Liver (tissue), 10 donors: ENCODE data around the gene SCLT1. TPM values are rescaled to one million over a fixed set of nuclear protein-coding genes. Genes with fewer than 3 reads are reported as not detected.

Experiments used
- DNase-seq: peaks from one replicate; pipeline ENCODE4 v3.0.0-alpha.2; 2017; ENCODE audit warnings: low spot score
- H3K27ac ChIP-seq, 2 donors: one replicate each; pipeline ENCODE4 v1.7.0; 2013; ENCODE audit warnings: inconsistent platforms in 2 of 2, low read length in 2 of 2, control low read depth in 1 of 2, low read depth in 1 of 2, mild to moderate bottlenecking in 1 of 2
- H3K27me3 ChIP-seq, 4 donors: one replicate each; pipeline versions ENCODE4 v1.6.1 to v1.7.0; 2013; ENCODE audit warnings: low read length in 3 of 4, inconsistent platforms in 1 of 4, mild to moderate bottlenecking in 1 of 4, moderate library complexity in 1 of 4; ENCODE audit not compliant: control insufficient read depth in 4 of 4, insufficient read depth in 4 of 4
- H3K36me3 ChIP-seq, 4 donors: one replicate each; pipeline versions ENCODE4 v1.6.1 to v1.7.0; 2013; ENCODE audit warnings: low read length in 3 of 4, mild to moderate bottlenecking in 3 of 4, low read depth in 1 of 4, moderate library complexity in 1 of 4; ENCODE audit not compliant: control insufficient read depth in 4 of 4, insufficient read depth in 3 of 4
- H3K4me1 ChIP-seq, 4 donors: one replicate each; pipeline versions ENCODE4 v1.6.1 to v1.7.0; 2013; ENCODE audit warnings: low read length in 3 of 4, mild to moderate bottlenecking in 3 of 4, moderate library complexity in 1 of 4; ENCODE audit not compliant: control insufficient read depth in 4 of 4, insufficient read depth in 4 of 4
- H3K4me3 ChIP-seq, 3 donors: one replicate each; pipeline versions ENCODE4 v1.6.1 to v1.7.0; 2013; ENCODE audit warnings: low read length in 3 of 3, control low read depth in 1 of 3, low read depth in 1 of 3, mild to moderate bottlenecking in 1 of 3
- H3K9ac ChIP-seq, 2 donors: one replicate each; pipeline ENCODE4 v1.7.0; 2013; ENCODE audit warnings: low read length in 2 of 2, mild to moderate bottlenecking in 2 of 2, moderate library complexity in 2 of 2, control low read depth in 1 of 2, low read depth in 1 of 2
- H3K9me3 ChIP-seq, 4 donors: one replicate each; pipeline versions ENCODE4 v1.6.1 to v1.7.0; 2013; ENCODE audit warnings: low read length in 3 of 4; ENCODE audit not compliant: control insufficient read depth in 4 of 4
- EGR1 ChIP-seq, 2 donors: IDR thresholded peaks; 2 replicates each; pipeline ENCODE4 v1.6.1; 2016 to 2018; ENCODE audit warnings: antibody characterized with exemption in 2 of 2, low read depth in 2 of 2
- FOXA1 ChIP-seq: IDR thresholded peaks from 2 replicates; pipeline ENCODE4 v1.6.1; 2016; ENCODE audit warnings: antibody characterized with exemption
- FOXA2 ChIP-seq: IDR thresholded peaks from 2 replicates; pipeline ENCODE4 v1.6.1; 2016; ENCODE audit warnings: antibody characterized with exemption
- GABPA ChIP-seq, 2 donors: IDR thresholded peaks in 1 of 2; conservative IDR thresholded peaks in 1 of 2; 2 replicates each; pipeline ENCODE4 v1.6.1; 2016; ENCODE audit warnings: antibody characterized with exemption in 2 of 2, mild to moderate bottlenecking in 1 of 2, moderate library complexity in 1 of 2
- HNF4A ChIP-seq, 2 donors: conservative IDR thresholded peaks; 2 replicates each; pipeline ENCODE4 v1.6.1; 2016; ENCODE audit warnings: antibody characterized with exemption in 2 of 2, mild to moderate bottlenecking in 2 of 2
- HNF4G ChIP-seq: IDR thresholded peaks from 2 replicates; pipeline ENCODE4 v1.6.1; 2016; ENCODE audit warnings: antibody characterized with exemption
- NR2F2 ChIP-seq: IDR thresholded peaks from 2 replicates; pipeline ENCODE4 v1.6.1; 2016; ENCODE audit warnings: antibody characterized with exemption
- RXRA ChIP-seq, 2 donors: IDR thresholded peaks; 2 replicates each; pipeline ENCODE4 v1.6.1; 2017 to 2018; ENCODE audit warnings: antibody characterized with exemption in 2 of 2, mild to moderate bottlenecking in 1 of 2
- SP1 ChIP-seq: IDR thresholded peaks from 2 replicates; pipeline ENCODE4 v1.6.1; 2018; ENCODE audit warnings: antibody characterized with exemption, mild to moderate bottlenecking
- WGBS: extraction: QIAGEN DNeasy Blood & Tissue Kit; methylation state at CpG from one replicate; pipeline ENCODE4 v1.1.7; 2013; 5-methylcytosine and 5-hydroxymethylcytosine counted together
- polyA plus RNA-seq, 2 donors: library from polyadenylated mRNA; stranded (reverse) in 1 of 2; unstranded in 1 of 2; fragments of 200-250 nt in 1 of 2; fragments of >200 nt in 1 of 2; fragmentation: Nextera tagmentation in 1 of 2; extraction: Ambion mirVana in 1 of 2; gene quantifications; one replicate each; pipeline versions ENCODE4 v1.2.1 to v1.2.3, GENCODE V29; 2013 to 2015
- small RNA-seq: library from RNA; depleted of rRNA; stranded (forward); fragments of <200 nt; gene quantifications from one replicate; pipeline ENCODE3, GENCODE V24; 2014
- total RNA-seq, 2 donors: library from RNA; depleted of rRNA; stranded (reverse); fragments of >200 nt; gene quantifications; one replicate each; pipeline ENCODE4 v1.2.3, GENCODE V29; 2014
- TF ChIP-seq, protein P1 (sequence below): IDR thresholded peaks from 2 replicates; pipeline ENCODE4 v1.6.1; 2016; ENCODE audit warnings: antibody characterized with exemption, mild to moderate bottlenecking
- TF ChIP-seq, protein P2 (sequence below): fragments of 150-350 bp; IDR thresholded peaks from 2 replicates; pipeline ENCODE4 v1.5.1; 2017; ENCODE audit warnings: improper control_type of control experiment, low read depth, low read length; ENCODE audit not compliant: missing input control
- TF ChIP-seq, protein P3 (sequence below): IDR thresholded peaks from 2 replicates; pipeline ENCODE4 v1.6.1; 2016; ENCODE audit warnings: antibody characterized with exemption
- donor health status: healthy.
- donor health status: healthy.
- donor health status: healthy.
- donor health status: healthy.
- donor health status: healthy.

The SCLT1 gene
- total and polyA plus RNA-seq, 4 donors, result 1.2 to 14.2 (median 4.0) TPM

DNA sequence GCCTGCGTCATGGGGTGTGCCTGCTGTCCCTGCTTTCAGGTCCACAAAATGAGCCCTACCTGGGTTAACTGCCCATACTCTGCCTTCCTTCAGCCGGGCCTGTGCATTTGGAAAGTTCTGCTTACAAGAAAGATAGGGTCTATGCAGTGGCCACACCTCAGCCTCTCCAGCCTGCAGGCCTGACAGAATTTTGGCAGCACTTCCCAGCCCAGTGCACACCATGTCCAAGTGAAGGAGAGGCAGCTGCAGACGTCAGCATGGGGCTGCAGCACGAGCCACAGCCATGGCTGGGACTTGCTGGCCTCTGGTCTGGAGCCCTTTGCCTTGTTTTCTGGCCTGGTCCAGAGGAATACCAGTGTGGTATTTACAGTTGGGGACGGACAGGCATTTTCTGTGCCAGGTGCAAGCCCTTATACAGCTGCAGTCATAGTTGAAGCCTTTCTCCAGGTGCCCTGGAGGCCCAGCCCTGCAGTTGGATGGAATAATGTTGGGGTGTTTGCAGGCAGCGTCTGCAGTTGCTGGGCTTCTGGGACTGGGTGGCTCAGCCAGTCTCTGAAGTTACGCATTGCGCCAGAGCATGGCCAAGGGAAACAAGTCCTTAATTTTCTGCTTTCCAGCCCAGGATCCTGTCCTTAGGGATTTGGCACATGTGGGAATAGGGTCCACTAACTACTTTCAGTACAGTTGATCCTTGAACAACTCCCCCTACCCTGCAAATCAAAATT, 257.7 kb downstream of the SCLT1 start:
- WGBS, result 62% methylated on average over 8 of the region's 8 CpGs
- peaks cover 0 to 2% (median under 1%) of the 10 kb centered on the region in 4 donors for H3K36me3 ChIP-seq
- H3K4me1 ChIP-seq, result peaks cover 6 to 33% (median 25%) of the 10 kb centered on the region in 4 donors
- no peak overlapping the region for H3K9ac ChIP-seq
- no peak for DNase-seq
- no peak overlapping the region for H3K4me3 ChIP-seq
- peak overlapping the region in 1 of 2 donors; percentile 30 for H3K27ac ChIP-seq
- no peaks in the 10 kb centered on the region for H3K27me3 ChIP-seq
- TF ChIP-seq, protein P1, sequence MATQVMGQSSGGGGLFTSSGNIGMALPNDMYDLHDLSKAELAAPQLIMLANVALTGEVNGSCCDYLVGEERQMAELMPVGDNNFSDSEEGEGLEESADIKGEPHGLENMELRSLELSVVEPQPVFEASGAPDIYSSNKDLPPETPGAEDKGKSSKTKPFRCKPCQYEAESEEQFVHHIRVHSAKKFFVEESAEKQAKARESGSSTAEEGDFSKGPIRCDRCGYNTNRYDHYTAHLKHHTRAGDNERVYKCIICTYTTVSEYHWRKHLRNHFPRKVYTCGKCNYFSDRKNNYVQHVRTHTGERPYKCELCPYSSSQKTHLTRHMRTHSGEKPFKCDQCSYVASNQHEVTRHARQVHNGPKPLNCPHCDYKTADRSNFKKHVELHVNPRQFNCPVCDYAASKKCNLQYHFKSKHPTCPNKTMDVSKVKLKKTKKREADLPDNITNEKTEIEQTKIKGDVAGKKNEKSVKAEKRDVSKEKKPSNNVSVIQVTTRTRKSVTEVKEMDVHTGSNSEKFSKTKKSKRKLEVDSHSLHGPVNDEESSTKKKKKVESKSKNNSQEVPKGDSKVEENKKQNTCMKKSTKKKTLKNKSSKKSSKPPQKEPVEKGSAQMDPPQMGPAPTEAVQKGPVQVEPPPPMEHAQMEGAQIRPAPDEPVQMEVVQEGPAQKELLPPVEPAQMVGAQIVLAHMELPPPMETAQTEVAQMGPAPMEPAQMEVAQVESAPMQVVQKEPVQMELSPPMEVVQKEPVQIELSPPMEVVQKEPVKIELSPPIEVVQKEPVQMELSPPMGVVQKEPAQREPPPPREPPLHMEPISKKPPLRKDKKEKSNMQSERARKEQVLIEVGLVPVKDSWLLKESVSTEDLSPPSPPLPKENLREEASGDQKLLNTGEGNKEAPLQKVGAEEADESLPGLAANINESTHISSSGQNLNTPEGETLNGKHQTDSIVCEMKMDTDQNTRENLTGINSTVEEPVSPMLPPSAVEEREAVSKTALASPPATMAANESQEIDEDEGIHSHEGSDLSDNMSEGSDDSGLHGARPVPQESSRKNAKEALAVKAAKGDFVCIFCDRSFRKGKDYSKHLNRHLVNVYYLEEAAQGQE, result no peak
- TF ChIP-seq HNF4A (conservative IDR thresholded peaks at IDR 0.05) (no peak), HNF4G (no peak), FOXA1 (no peak), EGR1 (IDR thresholded peaks at IDR 0.05; ENCODE audit: low read depth in 2 of 2) (no peak), FOXA2 (no peak), RXRA (IDR thresholded peaks at IDR 0.05) (no peak), NR2F2 (no peak), GABPA (IDR thresholded peaks at IDR 0.05 in 1 of 2, conservative IDR thresholded peaks at IDR 0.05 in 1 of 2) (no peak), SP1 (no peak)
- TF ChIP-seq, protein P2, sequence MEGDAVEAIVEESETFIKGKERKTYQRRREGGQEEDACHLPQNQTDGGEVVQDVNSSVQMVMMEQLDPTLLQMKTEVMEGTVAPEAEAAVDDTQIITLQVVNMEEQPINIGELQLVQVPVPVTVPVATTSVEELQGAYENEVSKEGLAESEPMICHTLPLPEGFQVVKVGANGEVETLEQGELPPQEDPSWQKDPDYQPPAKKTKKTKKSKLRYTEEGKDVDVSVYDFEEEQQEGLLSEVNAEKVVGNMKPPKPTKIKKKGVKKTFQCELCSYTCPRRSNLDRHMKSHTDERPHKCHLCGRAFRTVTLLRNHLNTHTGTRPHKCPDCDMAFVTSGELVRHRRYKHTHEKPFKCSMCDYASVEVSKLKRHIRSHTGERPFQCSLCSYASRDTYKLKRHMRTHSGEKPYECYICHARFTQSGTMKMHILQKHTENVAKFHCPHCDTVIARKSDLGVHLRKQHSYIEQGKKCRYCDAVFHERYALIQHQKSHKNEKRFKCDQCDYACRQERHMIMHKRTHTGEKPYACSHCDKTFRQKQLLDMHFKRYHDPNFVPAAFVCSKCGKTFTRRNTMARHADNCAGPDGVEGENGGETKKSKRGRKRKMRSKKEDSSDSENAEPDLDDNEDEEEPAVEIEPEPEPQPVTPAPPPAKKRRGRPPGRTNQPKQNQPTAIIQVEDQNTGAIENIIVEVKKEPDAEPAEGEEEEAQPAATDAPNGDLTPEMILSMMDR, result no peak
- TF ChIP-seq, protein P3, sequence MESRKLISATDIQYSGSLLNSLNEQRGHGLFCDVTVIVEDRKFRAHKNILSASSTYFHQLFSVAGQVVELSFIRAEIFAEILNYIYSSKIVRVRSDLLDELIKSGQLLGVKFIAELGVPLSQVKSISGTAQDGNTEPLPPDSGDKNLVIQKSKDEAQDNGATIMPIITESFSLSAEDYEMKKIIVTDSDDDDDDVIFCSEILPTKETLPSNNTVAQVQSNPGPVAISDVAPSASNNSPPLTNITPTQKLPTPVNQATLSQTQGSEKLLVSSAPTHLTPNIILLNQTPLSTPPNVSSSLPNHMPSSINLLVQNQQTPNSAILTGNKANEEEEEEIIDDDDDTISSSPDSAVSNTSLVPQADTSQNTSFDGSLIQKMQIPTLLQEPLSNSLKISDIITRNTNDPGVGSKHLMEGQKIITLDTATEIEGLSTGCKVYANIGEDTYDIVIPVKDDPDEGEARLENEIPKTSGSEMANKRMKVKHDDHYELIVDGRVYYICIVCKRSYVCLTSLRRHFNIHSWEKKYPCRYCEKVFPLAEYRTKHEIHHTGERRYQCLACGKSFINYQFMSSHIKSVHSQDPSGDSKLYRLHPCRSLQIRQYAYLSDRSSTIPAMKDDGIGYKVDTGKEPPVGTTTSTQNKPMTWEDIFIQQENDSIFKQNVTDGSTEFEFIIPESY, result no peak
- H3K9me3 ChIP-seq, result no peaks in the 10 kb centered on the region

Small RNA genes within 50 kb of the gene (small RNA-seq; reads per million reads assigned to genes)
- not detected for gene AC093826.2

Other genes with a start within 250 kb of the SCLT1 start
- gene C4orf33, start 2.6 kb upstream of the SCLT1 start, total RNA-seq, result 1 to 10 TPM; 2.6 to 7.7 TPM
- 1 to 10 TPM; 2.4 to 6.9 TPM for gene C4orf33, start 2.6 kb upstream of the SCLT1 start, polyA plus RNA-seq